ENCODE data around the gene TIRAP. TPM values are rescaled to one million over a fixed set of nuclear protein-coding genes. Genes with fewer than 3 reads are reported as not detected.
A peak's percentile ranks its signal among the peaks of the same experiment; 100 is the strongest.

The TIRAP gene
- total and polyA plus RNA-seq, 11 donors = 4.0 to 9.5 (median 6.1) TPM

DNA sequence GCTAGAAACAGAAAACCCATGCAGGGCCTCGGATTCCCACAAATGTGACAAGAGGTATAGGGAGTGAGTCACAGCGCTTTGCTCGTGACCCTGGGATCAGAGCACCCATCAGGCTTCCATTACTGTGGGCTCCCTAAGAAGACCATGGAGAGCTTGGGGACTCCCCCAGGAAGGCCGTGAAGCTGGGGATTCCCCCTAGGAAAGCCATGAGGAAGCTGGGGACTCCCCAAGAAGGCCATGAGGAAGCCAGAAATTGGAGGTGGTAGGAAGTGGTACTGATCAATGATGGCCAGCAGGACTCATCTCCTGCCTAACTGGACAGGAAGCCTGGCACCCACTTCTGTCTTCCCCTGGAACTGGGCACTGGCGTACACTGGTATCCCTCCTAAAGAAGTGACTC is 10.8 kb downstream of the TIRAP start:
- Histone ChIP-seq H3K4me3 (no peak overlapping the region), H3K4me1 (no peaks in the 10 kb centered on the region), H3K36me3 (peaks cover 0 to 75% (median 65%) of the 10 kb centered on the region in 9 donors), H3K27me3 (no peaks in the 10 kb centered on the region), H3K9me3 (no peaks in the 10 kb centered on the region), H3K27ac (no peak overlapping the region)
- TF ChIP-seq POLR2A (IDR thresholded peaks at IDR 0.05) = no peak
- TF ChIP-seq, protein P1, sequence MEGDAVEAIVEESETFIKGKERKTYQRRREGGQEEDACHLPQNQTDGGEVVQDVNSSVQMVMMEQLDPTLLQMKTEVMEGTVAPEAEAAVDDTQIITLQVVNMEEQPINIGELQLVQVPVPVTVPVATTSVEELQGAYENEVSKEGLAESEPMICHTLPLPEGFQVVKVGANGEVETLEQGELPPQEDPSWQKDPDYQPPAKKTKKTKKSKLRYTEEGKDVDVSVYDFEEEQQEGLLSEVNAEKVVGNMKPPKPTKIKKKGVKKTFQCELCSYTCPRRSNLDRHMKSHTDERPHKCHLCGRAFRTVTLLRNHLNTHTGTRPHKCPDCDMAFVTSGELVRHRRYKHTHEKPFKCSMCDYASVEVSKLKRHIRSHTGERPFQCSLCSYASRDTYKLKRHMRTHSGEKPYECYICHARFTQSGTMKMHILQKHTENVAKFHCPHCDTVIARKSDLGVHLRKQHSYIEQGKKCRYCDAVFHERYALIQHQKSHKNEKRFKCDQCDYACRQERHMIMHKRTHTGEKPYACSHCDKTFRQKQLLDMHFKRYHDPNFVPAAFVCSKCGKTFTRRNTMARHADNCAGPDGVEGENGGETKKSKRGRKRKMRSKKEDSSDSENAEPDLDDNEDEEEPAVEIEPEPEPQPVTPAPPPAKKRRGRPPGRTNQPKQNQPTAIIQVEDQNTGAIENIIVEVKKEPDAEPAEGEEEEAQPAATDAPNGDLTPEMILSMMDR (IDR thresholded peaks at IDR 0.05) = no peak
- WGBS, 4 donors = 75 to 87% (median 81%) methylated on average over 5 of the region's 5 CpGs
- intact Hi-C loops (cut with DNase I) = no loop called here
- ATAC-seq (peak in 2 of 4 donors; percentile 13 to 28), DNase-seq (no peak)

DNA sequence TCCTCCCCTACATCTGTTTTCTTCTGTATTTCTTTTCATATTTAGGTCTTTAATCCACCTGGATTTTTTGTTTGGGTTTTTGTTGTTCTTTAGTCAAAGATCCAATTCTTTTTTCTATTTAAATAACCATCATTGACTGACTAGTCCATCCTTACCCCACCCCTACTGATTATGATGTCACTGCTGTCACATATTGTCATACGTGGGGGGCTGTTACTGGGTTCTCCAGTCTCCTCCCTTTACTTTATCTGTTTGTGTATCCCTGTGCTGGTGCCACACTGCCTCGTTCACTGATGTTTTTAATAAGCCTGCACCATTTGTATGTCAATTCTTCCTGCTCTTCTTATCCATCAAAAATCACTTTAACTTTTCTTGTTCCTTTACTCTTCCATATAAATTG is 14.1 kb downstream of the TIRAP start:
- no peak for ATAC-seq
- 52 to 80% (median 67%) methylated on average over 2 of the region's 2 CpGs for WGBS, 4 donors
- Histone ChIP-seq H3K36me3 (peaks cover 0 to 64% (median 46%) of the 10 kb centered on the region in 9 donors), H3K27ac (no peak overlapping the region), H3K4me1 (no peaks in the 10 kb centered on the region), H3K4me3 (no peak overlapping the region), H3K9me3 (no peaks in the 10 kb centered on the region), H3K27me3 (no peaks in the 10 kb centered on the region)
- intact Hi-C loops (cut with DNase I) = no loop called here
- no peak for DNase-seq
- TF ChIP-seq, protein P1 (IDR thresholded peaks at IDR 0.05) = no peak
- no peak for TF ChIP-seq POLR2A (IDR thresholded peaks at IDR 0.05)

- TF ChIP-seq POLR2A (IDR thresholded peaks at IDR 0.05) = peak in 1 of 2 donors; percentile 68
- TF ChIP-seq, protein P1 (IDR thresholded peaks at IDR 0.05) = no peak
Observed at GRCh38 chr11:126303623-126304456, 20.9 kb downstream of the TIRAP start, which contains the start of gene DCPS. TSS of gene DCPS (plus strand) at chr11:126304060. CDS start at chr11:126304081, 21 bp downstream.

DNA sequence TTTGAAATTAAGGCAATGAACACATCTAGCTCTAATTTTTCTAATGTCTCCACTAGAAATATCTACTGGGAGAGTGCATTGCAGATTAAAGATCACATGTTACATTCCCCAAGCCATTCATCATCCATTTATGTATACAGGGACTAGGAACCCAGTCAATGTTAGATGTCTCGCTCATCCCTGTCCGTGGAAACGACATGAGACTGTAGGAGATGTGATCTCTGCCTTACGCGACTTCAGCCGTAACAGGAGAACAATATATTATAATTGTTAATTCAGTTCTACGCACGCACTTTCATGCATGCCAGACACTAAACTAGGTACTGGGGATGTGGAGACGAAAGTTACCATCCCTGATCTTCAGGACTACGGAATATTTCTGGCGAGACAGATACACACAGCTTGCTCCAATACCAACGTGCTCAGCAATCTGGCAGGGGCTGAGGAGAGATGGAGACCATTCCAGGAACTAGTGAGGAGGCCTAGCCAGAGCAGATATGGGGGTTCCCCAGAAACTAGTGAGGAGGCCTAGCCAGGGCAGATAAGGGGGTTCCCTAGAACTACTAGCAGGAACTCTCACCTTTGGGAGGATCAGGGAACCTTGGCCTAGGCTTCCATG is 21.7 kb downstream of the TIRAP start:
- WGBS, 4 donors = 37 to 51% (median 42%) methylated on average over 12 of the region's 12 CpGs
- peaks cover 0 to 26% (median 12%) of the 10 kb centered on the region in 12 donors for H3K4me1 ChIP-seq
- H3K4me3 ChIP-seq = peak overlapping the region; percentile 52 to 80 (median 69)
- DNase-seq = no peak
- H3K36me3 ChIP-seq = peaks cover 0 to 28% (median 18%) of the 10 kb centered on the region in 9 donors
- ATAC-seq = peak in 1 of 4 donors; percentile 6
- peak overlapping the region in 11 of 12 donors; percentile 76 to 95 (median 90) for H3K27ac ChIP-seq
- no peaks in the 10 kb centered on the region for H3K27me3 ChIP-seq
- TF ChIP-seq, protein P1 (IDR thresholded peaks at IDR 0.05) = no peak
- intact Hi-C loops (cut with DNase I) = loop anchor here in 2 of 10 donors (5.0 to 10.0 kb wide), 2 partner anchors 688 to 1040 kb away; no protein-coding TSS in a partner anchor
- H3K9me3 ChIP-seq = no peaks in the 10 kb centered on the region

More at GRCh38 chr11:126303623-126304456, 20.9 kb downstream of the TIRAP start, which contains the start of gene DCPS:
- peak; percentile 96 to 100 (median 99) for ATAC-seq
- peak within 1 kb of the TSS; percentile 52 to 80 (median 69) for H3K4me3 ChIP-seq
- 1 to 3% (median 2%) methylated on average over 40 to 61 of the region's 61 CpGs for WGBS, 4 donors
- DNase-seq = peak; percentile 90 to 94 (median 93)
- peaks cover 0 to 26% (median 12%) of the 10 kb centered on the region in 12 donors for H3K4me1 ChIP-seq
- peak within 1 kb of the TSS; percentile 52 to 95 (median 88) for H3K27ac ChIP-seq
- H3K36me3 ChIP-seq = peaks cover 0 to 30% (median 18%) of the 10 kb centered on the region in 9 donors
- H3K27me3 ChIP-seq = no peaks in the 10 kb centered on the region
- no peaks in the 10 kb centered on the region for H3K9me3 ChIP-seq
- intact Hi-C loops (cut with DNase I) = loop anchor here in 1 of 10 donors (10.0 kb wide), 1 partner anchor 1041 kb away; no protein-coding TSS in a partner anchor

All from heart left ventricle (tissue), 16 donors.